ENCODE results near the gene MATCAP1.

Gene MATCAP1

GRCh38 chr16:67170168-67170948, 13.4 kb downstream of the MATCAP1 start, which contains the start of gene NOL3:
Gene NOL3, plus strand, starts transcription at chr16:67170538.
- Histone ChIP-seq H3F3A (ENCODE audit: insufficient read depth, low read length) (peaks cover 34% of the 10 kb centered on the region), H3K27ac (ENCODE audit: low read length) (peak within 1 kb of the TSS; percentile 77), H2AFZ (ENCODE audit: low read length) (peak within 1 kb of the TSS; percentile 91), H3K27me3 (replicated peaks; ENCODE audit: insufficient read depth, low read length) (no peaks in the 10 kb centered on the region), H3K9ac (ENCODE audit: low read length) (peak within 1 kb of the TSS; percentile 76), H3K9me2 (replicated peaks; ENCODE audit: insufficient read depth, low read length) (no peaks in the 10 kb centered on the region), H4K20me1 (ENCODE audit: insufficient read depth, low read length) (no peaks in the 10 kb centered on the region), H3K36me3 (replicated peaks; ENCODE audit: insufficient read depth, low read length) (no peaks in the 10 kb centered on the region), H3K79me2 (ENCODE audit: low read length) (peaks cover 9% of the 10 kb centered on the region), H3K4me3 (ENCODE audit: low read length) (peak within 1 kb of the TSS; percentile 70), H3K4me1 (ENCODE audit: low read length) (peaks cover 37% of the 10 kb centered on the region), H3K9me3 (replicated peaks; ENCODE audit: insufficient read depth, low read length) (no peaks in the 10 kb centered on the region), H3K4me2 (ENCODE audit: low read depth, low read length) (peak within 1 kb of the TSS; percentile 97)
- no peak for TF ChIP-seq CTCF (IDR thresholded peaks at IDR 0.05; ENCODE audit: low read length)
- TF ChIP-seq EZH2 (optimal IDR thresholded peaks at IDR 0.05; ENCODE audit: low read depth, low read length): no peak
- TF ChIP-seq EZH2phosphoT487 (IDR thresholded peaks at IDR 0.05; ENCODE audit: low read length): no peak
- DNase-seq: peak; percentile 81

GRCh38 chr16:67169642-67170167, 14.1 kb downstream of the MATCAP1 start:
- H3K27ac ChIP-seq (ENCODE audit: low read length): peak overlapping the region; percentile 77
- peak overlapping the region; percentile 91 for H2AFZ ChIP-seq (ENCODE audit: low read length)
- peaks cover 31% of the 10 kb centered on the region for H3F3A ChIP-seq (ENCODE audit: insufficient read depth, low read length)
- TF ChIP-seq EZH2 (optimal IDR thresholded peaks at IDR 0.05; ENCODE audit: low read depth, low read length) (no peak), CTCF (IDR thresholded peaks at IDR 0.05; ENCODE audit: low read length) (peak; percentile 62), EZH2phosphoT487 (IDR thresholded peaks at IDR 0.05; ENCODE audit: low read length) (no peak)
- peak overlapping the region; percentile 97 for H3K4me2 ChIP-seq (ENCODE audit: low read depth, low read length)
- H3K36me3 ChIP-seq (replicated peaks; ENCODE audit: insufficient read depth, low read length): no peaks in the 10 kb centered on the region
- no peaks in the 10 kb centered on the region for H3K9me2 ChIP-seq (replicated peaks; ENCODE audit: insufficient read depth, low read length)
- peak overlapping the region; percentile 73 for H3K9ac ChIP-seq (ENCODE audit: low read length)
- no peaks in the 10 kb centered on the region for H4K20me1 ChIP-seq (ENCODE audit: insufficient read depth, low read length)
- peak overlapping the region; percentile 70 for H3K4me3 ChIP-seq (ENCODE audit: low read length)
- no peaks in the 10 kb centered on the region for H3K27me3 ChIP-seq (replicated peaks; ENCODE audit: insufficient read depth, low read length)
- peaks cover 37% of the 10 kb centered on the region for H3K4me1 ChIP-seq (ENCODE audit: low read length)
- H3K79me2 ChIP-seq (ENCODE audit: low read length): peaks cover 9% of the 10 kb centered on the region
- no peak for DNase-seq
- H3K9me3 ChIP-seq (replicated peaks; ENCODE audit: insufficient read depth, low read length): no peaks in the 10 kb centered on the region

GRCh38 chr16:67169011-67169451, 14.7 kb downstream of the MATCAP1 start:
- Histone ChIP-seq H3K9ac (ENCODE audit: low read length) (no peak overlapping the region), H3K9me2 (replicated peaks; ENCODE audit: insufficient read depth, low read length) (no peaks in the 10 kb centered on the region), H4K20me1 (ENCODE audit: insufficient read depth, low read length) (no peaks in the 10 kb centered on the region), H2AFZ (ENCODE audit: low read length) (no peak overlapping the region), H3K27ac (ENCODE audit: low read length) (no peak overlapping the region), H3K4me1 (ENCODE audit: low read length) (peaks cover 39% of the 10 kb centered on the region), H3K9me3 (replicated peaks; ENCODE audit: insufficient read depth, low read length) (no peaks in the 10 kb centered on the region), H3K27me3 (replicated peaks; ENCODE audit: insufficient read depth, low read length) (no peaks in the 10 kb centered on the region), H3F3A (ENCODE audit: insufficient read depth, low read length) (peaks cover 27% of the 10 kb centered on the region), H3K4me3 (ENCODE audit: low read length) (no peak overlapping the region), H3K36me3 (replicated peaks; ENCODE audit: insufficient read depth, low read length) (no peaks in the 10 kb centered on the region), H3K4me2 (ENCODE audit: low read depth, low read length) (peak overlapping the region; percentile 97; the same call in 1 of the 2 replicates), H3K79me2 (ENCODE audit: low read length) (peaks cover 9% of the 10 kb centered on the region)
- no peak for DNase-seq
- TF ChIP-seq EZH2phosphoT487 (IDR thresholded peaks at IDR 0.05; ENCODE audit: low read length): no peak
- TF ChIP-seq CTCF (IDR thresholded peaks at IDR 0.05; ENCODE audit: low read length): no peak
- no peak for TF ChIP-seq EZH2 (optimal IDR thresholded peaks at IDR 0.05; ENCODE audit: low read depth, low read length)

Measured in MM.1S (cell line).